ENCODE data around the gene OSBPL8. TPM values are rescaled to one million over a fixed set of nuclear protein-coding genes. Genes with fewer than 3 reads are reported as not detected.

Gene OSBPL8
- total RNA-seq, 4 donors from 2014 or later: 15.5 to 241 (median 29.4) TPM

- intact Hi-C loops (cut with DNase I; ENCODE audit: low total_unique reads): no loop called here
Measured at GRCh38 chr12:76445462-76445861, 114.1 kb downstream of the OSBPL8 start.

DNA sequence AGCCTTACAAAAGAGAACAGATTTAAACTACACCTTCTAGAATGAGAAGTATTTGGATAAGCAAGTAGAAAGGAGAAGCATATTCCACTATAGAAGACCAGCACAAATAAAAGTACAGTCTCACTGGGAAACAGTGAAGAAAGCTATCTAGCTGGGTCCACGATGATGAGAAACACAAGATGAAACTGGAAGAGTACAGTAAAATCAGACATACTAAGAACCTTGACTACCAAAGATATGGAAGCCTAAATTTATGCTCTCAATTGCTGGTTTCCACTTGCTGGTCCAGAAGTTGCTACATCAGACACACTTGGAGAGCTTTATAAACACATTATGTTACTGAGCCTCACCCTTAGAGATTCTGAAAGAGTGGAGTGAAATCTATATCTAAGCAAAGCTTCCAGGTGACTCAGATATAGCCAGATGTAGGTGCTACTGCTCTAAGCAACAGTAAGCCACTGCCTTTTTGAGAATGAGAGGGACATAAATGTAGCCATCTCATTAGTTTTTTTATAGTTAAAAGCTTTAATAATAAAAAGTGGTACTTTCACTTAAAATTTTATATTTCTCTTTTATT, 115.1 kb downstream of the OSBPL8 start:
- Histone ChIP-seq H3K9me3 (no peaks in the 10 kb centered on the region), H3K27ac (no peak overlapping the region), H3K4me3 (no peak overlapping the region), H3K36me3 (no peaks in the 10 kb centered on the region), H3K4me1 (peaks cover 0 to 5% (median 0%) of the 10 kb centered on the region in 4 donors), H3K27me3 (no peaks in the 10 kb centered on the region)
- intact Hi-C loops (cut with DNase I; ENCODE audit: low total_unique reads) (no loop called here), in situ Hi-C loops (cut with MboI; ENCODE audit: low pct_ligation_motif_present in 1 of 4, low pct_unique_long_range_greater_than_20kb in 1 of 4, low sequenced_read_pairs in 3 of 4) (no loop called here)
- DNase-seq: no peak
- WGBS, 2 donors (ENCODE audit: low coverage in 1 of 2): 88 to 100% methylated on average over 1 of the region's 1 CpG
- no peak for TF ChIP-seq POLR2A (IDR thresholded peaks at IDR 0.05)
- TF ChIP-seq EP300 (IDR thresholded peaks at IDR 0.05; ENCODE audit: low read depth): no peak
- no peak for TF ChIP-seq POLR2AphosphoS5 (IDR thresholded peaks at IDR 0.05)
- TF ChIP-seq, protein P1, sequence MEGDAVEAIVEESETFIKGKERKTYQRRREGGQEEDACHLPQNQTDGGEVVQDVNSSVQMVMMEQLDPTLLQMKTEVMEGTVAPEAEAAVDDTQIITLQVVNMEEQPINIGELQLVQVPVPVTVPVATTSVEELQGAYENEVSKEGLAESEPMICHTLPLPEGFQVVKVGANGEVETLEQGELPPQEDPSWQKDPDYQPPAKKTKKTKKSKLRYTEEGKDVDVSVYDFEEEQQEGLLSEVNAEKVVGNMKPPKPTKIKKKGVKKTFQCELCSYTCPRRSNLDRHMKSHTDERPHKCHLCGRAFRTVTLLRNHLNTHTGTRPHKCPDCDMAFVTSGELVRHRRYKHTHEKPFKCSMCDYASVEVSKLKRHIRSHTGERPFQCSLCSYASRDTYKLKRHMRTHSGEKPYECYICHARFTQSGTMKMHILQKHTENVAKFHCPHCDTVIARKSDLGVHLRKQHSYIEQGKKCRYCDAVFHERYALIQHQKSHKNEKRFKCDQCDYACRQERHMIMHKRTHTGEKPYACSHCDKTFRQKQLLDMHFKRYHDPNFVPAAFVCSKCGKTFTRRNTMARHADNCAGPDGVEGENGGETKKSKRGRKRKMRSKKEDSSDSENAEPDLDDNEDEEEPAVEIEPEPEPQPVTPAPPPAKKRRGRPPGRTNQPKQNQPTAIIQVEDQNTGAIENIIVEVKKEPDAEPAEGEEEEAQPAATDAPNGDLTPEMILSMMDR (IDR thresholded peaks at IDR 0.05): no peak

More at GRCh38 chr12:76445462-76445861, 114.1 kb downstream of the OSBPL8 start:
- TF ChIP-seq, protein P1 (IDR thresholded peaks at IDR 0.05): no peak
- TF ChIP-seq POLR2AphosphoS5 (IDR thresholded peaks at IDR 0.05): no peak
- TF ChIP-seq EP300 (IDR thresholded peaks at IDR 0.05; ENCODE audit: low read depth): no peak
- no peak for TF ChIP-seq POLR2A (IDR thresholded peaks at IDR 0.05)
- no peaks in the 10 kb centered on the region for H3K27me3 ChIP-seq
- in situ Hi-C loops (cut with MboI; ENCODE audit: low pct_ligation_motif_present in 1 of 4, low pct_unique_long_range_greater_than_20kb in 1 of 4, low sequenced_read_pairs in 3 of 4): no loop called here
- DNase-seq: no peak
- no peak overlapping the region for H3K4me3 ChIP-seq
- H3K27ac ChIP-seq: no peak overlapping the region
- H3K9me3 ChIP-seq: no peaks in the 10 kb centered on the region
- WGBS, 2 donors (ENCODE audit: low coverage in 1 of 2): 91 to 100% methylated on average over 1 of the region's 1 CpG
- H3K36me3 ChIP-seq: no peaks in the 10 kb centered on the region
- H3K4me1 ChIP-seq: peaks cover 0 to 5% (median 0%) of the 10 kb centered on the region in 4 donors

- no peaks in the 10 kb centered on the region for H3K27me3 ChIP-seq
- intact Hi-C loops (cut with DNase I; ENCODE audit: low total_unique reads): no loop called here
- no peaks in the 10 kb centered on the region for H3K9me3 ChIP-seq
- no peaks in the 10 kb centered on the region for H3K4me1 ChIP-seq
- H3K27ac ChIP-seq: no peak overlapping the region
- no peaks in the 10 kb centered on the region for H3K36me3 ChIP-seq
- in situ Hi-C loops (cut with MboI; ENCODE audit: low pct_ligation_motif_present in 1 of 4, low pct_unique_long_range_greater_than_20kb in 1 of 4, low sequenced_read_pairs in 3 of 4): no loop called here
- 84 to 94% methylated on average over 2 to 3 of the region's 3 CpGs for WGBS, 2 donors (ENCODE audit: low coverage in 1 of 2)
- no peak for TF ChIP-seq POLR2A (IDR thresholded peaks at IDR 0.05)
- no peak for TF ChIP-seq EP300 (IDR thresholded peaks at IDR 0.05; ENCODE audit: low read depth)
- TF ChIP-seq POLR2AphosphoS5 (IDR thresholded peaks at IDR 0.05): no peak
- TF ChIP-seq, protein P1 (IDR thresholded peaks at IDR 0.05): no peak
- DNase-seq: no peak
- no peak overlapping the region for H3K4me3 ChIP-seq
Measured at GRCh38 chr12:76441016-76441415, 118.6 kb downstream of the OSBPL8 start.

DNA sequence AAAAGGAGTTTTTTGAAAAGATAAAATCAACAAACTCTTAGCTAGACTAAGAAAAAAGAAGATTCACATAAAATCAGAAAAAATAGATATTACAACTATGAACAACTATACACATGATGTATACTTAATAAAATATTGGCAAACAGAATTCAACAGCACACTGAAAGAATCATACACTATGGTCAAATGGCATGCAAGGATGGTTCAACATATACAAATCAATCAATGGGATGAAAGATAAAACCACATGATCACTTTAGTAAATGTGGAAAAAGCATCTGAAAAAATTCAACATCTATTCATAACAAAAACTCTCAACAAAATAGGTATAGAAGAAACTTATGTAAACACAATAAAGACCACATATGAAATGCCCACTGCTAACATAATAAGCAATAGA, 126.8 kb downstream of the OSBPL8 start:
- intact Hi-C loops (cut with DNase I; ENCODE audit: low total_unique reads) (no loop called here), in situ Hi-C loops (cut with MboI; ENCODE audit: low pct_ligation_motif_present in 1 of 4, low pct_unique_long_range_greater_than_20kb in 1 of 4, low sequenced_read_pairs in 3 of 4) (no loop called here)
- Histone ChIP-seq H3K4me3 (no peak overlapping the region), H3K36me3 (no peaks in the 10 kb centered on the region), H3K27me3 (no peaks in the 10 kb centered on the region), H3K27ac (no peak overlapping the region), H3K4me1 (no peaks in the 10 kb centered on the region), H3K9me3 (peaks cover 0 to 12% of the 10 kb centered on the region in 2 donors)
- no peak for DNase-seq
- TF ChIP-seq POLR2A (IDR thresholded peaks at IDR 0.05) (no peak), EP300 (IDR thresholded peaks at IDR 0.05; ENCODE audit: low read depth) (no peak), POLR2AphosphoS5 (IDR thresholded peaks at IDR 0.05) (no peak)
- TF ChIP-seq, protein P1 (IDR thresholded peaks at IDR 0.05): no peak

Data from transverse colon (tissue), 4 donors.